ENCODE measurements around the gene TRIP4.

- TF ChIP-seq POLR2A (IDR thresholded peaks at IDR 0.05) (no peak), CTCF (IDR thresholded peaks at IDR 0.05) (no peak)
Measured at GRCh38 chr15:64343222-64343621, 44.4 kb upstream of the TRIP4 start.

Measured in body of pancreas (tissue), 4 donors.